Stimulated activated CD8-positive, alpha-beta memory T cell treated with anti-CD3 and anti-CD28 coated beads, Interleukin-7, amount 100 ng/mL, for 48 hours (primary cell): ENCODE results near the gene BANF2.
A peak's percentile ranks its signal among the peaks of the same experiment; 100 is the strongest.

ENCODE experiments used
- DNase-seq, 2 donors: peaks; one replicate each; pipeline ENCODE4 v3.0.0-alpha.2; 2020; ENCODE audit warnings: low read depth in 1 of 2; ENCODE audit errors: extremely low read depth in 1 of 2

Gene BANF2

DNA sequence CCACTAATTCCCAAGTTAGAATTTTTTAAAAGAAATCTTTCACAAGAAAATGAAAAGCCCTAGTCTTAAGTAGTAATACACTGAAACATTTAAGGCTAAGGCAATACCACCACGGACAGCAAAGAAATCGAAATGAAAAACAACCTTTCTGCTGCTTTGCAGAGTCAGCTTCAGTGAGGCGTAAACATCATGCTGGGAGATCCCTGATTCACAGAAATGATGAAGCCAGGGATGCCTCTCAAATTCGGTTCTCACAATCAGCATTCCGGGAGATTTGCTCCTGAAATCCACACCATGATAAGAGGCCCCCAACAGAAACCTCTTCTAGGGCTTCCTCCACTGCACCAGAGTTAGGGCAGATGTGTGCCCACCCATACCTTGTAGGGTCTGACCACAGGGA is 36.3 kb upstream of the BANF2 start:
- no peak for DNase-seq

- DNase-seq = no peak
These were observed 35.6 kb upstream of the BANF2 start for GRCh38 chr20:17664025-17664633.

DNA sequence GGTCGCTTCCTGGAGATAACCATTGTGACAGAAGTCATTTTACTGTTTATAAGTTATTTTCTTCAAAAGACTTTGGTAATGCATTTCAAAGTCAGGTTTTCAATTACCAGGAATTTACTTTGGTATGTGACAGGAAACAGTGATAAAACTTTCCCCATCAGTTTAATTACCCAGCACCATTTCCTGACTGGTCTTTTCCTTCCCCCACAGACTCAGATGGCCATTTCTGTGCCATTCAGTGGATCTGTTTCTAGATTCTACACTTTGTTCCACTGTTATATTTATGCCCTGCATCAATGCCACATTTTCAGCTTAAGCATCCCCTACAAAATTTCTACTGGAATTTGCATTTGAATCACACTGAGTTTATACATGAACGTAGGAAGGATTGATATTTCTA is 34.0 kb upstream of the BANF2 start:
- no peak for DNase-seq

DNA sequence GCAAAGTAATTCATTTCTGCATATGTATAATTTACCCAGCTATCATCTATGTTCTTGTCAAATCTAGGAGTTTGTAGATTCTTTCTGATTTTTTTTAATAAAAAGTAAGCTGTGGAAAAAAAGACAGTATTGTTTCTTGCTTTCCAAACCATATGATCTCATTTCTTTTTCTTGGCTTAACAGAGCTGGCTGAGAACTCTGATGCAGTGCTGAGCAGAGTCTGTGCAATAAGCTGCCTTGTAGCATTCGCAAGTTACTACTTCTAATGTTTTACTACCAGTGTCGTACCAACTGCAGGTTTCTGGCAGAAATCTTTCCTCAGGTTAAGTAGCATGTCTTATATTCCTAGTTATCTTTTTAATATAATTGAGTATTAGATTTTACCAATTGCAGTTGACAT is 33.3 kb upstream of the BANF2 start:
- DNase-seq = no peak

DNA sequence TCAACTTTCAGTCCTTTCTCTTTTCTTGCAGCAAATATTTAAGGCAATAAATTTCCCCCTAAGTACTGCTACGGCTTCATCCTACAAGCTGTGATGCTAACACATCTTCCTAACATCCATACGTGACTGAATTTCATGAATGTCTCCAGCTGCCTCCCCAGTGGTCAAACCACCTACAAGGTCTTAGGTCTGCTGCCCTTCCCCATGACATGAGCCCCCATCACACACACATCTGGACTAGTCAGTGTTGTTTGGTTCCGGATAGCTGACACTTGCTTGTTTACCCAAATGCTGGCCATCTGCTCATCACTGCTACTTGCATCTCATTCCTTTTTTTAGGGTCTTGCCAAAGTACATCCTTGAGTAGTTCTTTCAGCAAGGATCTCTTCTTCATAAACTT is 32.3 kb upstream of the BANF2 start:
- no peak for DNase-seq

- no peak for DNase-seq
These were observed 31.3 kb upstream of the BANF2 start for GRCh38 chr20:17668432-17668831.

GRCh38 chr20:17669306-17669931 is 30.3 kb upstream of the BANF2 start:
- DNase-seq = no peak

- no peak for DNase-seq
These were observed 28.8 kb upstream of the BANF2 start for GRCh38 chr20:17671011-17671410.

- DNase-seq = no peak
These were observed 28.2 kb upstream of the BANF2 start for GRCh38 chr20:17671565-17671964.

DNA sequence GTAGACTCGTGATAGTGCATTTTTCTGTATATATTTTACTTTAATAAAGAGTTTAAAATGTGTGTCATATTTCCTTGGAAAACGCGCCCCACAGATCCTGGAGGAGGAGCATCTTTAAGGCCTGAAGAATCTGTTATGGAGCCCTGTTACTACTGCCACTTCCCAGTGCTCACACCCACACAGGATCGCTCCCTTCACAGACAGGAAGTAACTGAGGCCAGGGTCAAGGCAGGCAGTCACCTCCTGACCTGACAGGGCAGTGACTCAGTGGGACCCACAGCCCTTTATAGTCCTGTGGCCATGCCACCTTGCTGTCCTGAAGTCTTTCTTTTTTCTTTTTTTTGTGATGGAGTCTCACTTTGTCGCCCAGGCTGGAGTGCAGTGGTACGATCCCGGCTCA is 26.7 kb upstream of the BANF2 start:
- no peak for DNase-seq

GRCh38 chr20:17674722-17675518 is 24.8 kb upstream of the BANF2 start:
- DNase-seq = no peak

DNA sequence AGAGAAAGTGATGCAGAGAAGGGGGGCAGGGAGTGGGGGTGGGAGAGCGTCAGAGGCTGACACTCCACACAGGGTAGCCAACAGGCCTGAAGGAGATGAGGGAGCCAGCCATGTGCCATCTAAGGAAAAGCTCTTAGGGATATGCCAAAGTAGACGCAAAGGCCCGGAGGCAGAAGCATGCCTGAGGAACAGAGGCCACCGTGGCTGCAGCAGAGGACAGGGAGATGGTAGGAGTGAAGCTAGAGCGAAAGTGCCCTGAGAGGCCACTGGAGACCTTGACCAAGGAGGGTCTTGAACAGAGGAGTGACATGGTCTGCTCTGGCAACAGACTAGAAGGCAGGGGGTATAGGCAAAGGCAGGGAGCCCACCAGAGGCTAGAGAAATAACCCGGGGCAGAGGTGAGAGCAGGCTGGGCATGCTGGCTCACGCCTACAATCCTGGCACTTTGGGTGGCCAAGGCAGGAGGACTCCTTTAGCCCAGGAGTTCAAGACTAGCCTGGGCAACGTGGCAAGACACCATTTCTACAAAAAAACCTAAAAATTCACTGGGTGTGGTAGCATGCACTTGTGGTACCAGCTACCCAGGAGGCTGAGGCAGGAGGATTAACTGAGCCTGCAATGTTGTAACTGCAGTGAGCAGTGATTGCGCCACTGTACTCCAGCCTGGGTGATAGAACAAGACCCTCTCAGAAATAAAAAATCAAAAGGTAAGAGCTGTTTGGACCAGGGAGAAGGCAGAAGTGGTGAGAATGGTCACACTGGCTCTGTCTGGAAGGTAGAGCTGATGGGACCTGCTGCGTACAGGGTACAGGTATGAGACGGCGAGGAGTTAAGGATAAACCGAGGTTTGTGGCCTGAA is 24.0 kb upstream of the BANF2 start:
- no peak for DNase-seq

- no peak for DNase-seq
These were observed 23.4 kb upstream of the BANF2 start for GRCh38 chr20:17676378-17676759.

DNA sequence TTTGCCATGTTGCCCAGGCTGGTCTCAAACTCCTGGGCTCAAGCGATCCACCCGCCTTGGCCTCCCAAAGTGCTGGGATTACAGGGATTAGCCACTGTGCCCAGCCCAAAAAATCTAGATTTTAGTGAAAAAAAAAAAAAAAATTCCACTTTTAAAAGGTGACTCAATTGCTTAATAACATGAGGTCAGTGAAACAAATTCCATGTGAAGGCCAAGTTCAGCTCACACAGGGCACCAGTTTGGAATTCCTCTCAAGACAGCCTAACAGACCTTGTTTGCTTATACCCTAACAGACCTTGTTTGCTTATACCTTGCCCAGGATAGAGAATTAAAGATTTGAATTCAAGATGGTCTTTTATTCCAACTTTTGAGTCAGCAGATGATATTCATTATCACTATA is 22.8 kb upstream of the BANF2 start:
- no peak for DNase-seq

- no peak for DNase-seq
These were observed 21.5 kb upstream of the BANF2 start for GRCh38 chr20:17678295-17678694.

GRCh38 chr20:17678886-17679285 is 20.9 kb upstream of the BANF2 start:
- no peak for DNase-seq

DNA sequence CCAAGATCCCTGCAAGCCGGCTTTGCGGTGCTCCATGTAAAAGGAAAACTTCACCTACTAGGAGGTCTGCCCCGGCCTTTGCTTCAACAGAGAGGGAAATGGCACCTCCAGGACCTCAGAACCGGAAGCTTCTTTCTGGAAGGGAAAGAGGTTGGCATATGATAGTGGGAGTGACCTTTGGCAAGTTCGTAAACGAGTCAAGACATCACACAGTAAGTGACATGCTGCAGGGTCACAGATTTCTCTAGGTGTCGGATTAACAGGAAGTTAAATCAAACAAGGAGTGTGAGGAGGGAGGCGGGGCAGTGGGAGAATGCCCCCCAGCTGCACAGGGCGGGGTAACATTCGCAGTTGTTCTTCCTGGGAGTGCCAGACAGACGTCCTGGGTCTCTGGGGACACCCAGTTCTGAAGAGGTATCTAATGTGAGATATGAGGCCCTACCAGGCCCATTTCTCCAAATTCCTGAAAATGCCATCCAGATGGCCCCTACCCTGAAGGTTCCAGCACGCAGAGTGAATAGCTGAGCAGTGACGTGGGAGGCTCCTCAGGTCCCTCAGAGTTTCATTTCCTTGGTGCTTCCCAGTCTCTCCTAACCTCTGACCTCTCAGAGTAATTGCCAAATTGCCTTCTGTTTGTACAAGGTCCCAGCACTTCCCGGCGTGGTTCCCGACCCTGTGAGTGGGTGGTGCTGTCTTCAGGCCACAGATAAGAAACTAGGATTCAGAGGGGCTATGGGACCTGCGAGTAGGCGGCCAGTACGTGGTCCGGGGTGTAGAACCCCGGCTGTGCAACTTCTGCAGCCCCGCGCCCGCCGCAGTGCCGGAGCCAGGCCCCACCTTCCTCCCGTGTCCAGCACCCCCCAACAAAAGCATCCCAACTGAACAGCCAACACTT is 19.6 kb upstream of the BANF2 start:
- no peak for DNase-seq

- peak; percentile 54 to 60 for DNase-seq
These were observed 18.7 kb upstream of the BANF2 start for GRCh38 chr20:17680836-17681725.

- no peak for DNase-seq
These were observed 18.1 kb upstream of the BANF2 start for GRCh38 chr20:17681726-17682102.
